GM21825 (cell line): ENCODE results near the gene DSCAM.
"Not testable (repeated sequence)": the region's sequence is repeated elsewhere in the genome, so short reads cannot be mapped to it uniquely, and the experiment has no call there.

ENCODE experiments used
- ATAC-seq: cut with Tn5 transposase; IDR thresholded peaks from one replicate; pipeline ENCODE4 v1.9.1; 2021; ENCODE audit warnings: mild to moderate bottlenecking, moderate library complexity; ENCODE audit not compliant: unreplicated experiment

Gene DSCAM, protein sequence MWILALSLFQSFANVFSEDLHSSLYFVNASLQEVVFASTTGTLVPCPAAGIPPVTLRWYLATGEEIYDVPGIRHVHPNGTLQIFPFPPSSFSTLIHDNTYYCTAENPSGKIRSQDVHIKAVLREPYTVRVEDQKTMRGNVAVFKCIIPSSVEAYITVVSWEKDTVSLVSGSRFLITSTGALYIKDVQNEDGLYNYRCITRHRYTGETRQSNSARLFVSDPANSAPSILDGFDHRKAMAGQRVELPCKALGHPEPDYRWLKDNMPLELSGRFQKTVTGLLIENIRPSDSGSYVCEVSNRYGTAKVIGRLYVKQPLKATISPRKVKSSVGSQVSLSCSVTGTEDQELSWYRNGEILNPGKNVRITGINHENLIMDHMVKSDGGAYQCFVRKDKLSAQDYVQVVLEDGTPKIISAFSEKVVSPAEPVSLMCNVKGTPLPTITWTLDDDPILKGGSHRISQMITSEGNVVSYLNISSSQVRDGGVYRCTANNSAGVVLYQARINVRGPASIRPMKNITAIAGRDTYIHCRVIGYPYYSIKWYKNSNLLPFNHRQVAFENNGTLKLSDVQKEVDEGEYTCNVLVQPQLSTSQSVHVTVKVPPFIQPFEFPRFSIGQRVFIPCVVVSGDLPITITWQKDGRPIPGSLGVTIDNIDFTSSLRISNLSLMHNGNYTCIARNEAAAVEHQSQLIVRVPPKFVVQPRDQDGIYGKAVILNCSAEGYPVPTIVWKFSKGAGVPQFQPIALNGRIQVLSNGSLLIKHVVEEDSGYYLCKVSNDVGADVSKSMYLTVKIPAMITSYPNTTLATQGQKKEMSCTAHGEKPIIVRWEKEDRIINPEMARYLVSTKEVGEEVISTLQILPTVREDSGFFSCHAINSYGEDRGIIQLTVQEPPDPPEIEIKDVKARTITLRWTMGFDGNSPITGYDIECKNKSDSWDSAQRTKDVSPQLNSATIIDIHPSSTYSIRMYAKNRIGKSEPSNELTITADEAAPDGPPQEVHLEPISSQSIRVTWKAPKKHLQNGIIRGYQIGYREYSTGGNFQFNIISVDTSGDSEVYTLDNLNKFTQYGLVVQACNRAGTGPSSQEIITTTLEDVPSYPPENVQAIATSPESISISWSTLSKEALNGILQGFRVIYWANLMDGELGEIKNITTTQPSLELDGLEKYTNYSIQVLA (N-terminal part only)

DNA sequence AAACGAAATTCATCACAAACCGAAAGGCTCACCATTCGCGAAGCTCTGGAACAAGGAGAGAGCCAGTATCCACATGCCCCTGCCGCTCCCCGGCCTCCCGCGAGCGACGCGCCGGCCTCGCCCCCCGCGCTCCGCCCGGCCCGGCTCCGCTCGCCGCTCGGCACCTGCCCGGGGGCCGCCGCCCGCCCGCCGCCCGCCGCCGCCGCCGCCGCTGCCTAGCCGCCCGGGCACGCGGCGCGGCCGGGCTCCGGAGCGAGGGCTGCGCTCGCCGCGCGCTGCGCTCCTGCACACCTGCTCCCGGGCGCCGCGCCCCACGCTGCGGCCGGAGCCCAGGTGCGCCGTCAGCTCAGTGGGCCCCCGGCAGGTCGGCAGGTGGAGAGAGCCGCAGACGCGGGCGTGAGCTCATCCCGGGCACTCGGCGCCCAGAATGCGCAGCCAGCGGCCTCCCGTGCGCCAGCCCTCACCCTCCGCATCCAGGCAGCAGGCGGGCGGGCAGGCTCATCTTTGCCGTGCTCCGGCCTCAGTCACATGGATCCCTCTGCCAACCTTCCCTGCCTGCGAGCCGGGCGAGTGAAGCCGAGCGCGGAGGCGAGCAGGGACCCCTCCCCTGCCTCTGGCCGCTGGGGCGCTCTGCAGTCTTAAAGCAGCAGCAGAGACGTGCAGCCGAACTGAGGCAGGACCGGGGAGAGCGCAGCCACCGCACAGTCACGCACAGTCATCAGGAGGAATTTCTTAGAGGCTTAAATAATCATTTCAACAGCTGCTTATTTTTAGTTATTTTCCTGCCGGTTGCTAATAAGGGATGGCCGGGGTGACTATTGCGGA lies at the start of gene DSCAM:
TSS of gene DSCAM (minus strand) at position 572 of the 825 bp plus-strand sequence. CDS start at position 75, 497 bp downstream.
- ATAC-seq: no peak

DNA sequence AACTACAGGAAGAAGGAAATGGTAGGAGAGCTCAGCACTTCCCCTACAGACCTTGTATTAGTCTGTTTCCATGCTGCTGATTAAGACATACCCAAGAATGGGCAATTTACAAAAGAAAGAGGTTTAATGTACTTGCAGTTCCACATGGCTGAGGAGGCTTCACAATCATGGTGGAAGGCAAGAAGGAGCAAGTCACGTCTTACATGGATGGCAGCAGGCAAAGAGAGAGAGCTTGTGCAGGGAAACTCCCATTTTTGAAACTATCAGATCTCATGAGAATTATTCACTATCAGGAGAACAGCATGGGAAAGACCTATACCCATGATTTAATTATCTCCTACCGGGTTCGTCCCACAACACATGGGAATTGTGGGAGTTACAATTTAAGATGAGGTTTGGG lies 48.7 kb upstream of the DSCAM start:
- ATAC-seq: not testable (repeated sequence)

DNA sequence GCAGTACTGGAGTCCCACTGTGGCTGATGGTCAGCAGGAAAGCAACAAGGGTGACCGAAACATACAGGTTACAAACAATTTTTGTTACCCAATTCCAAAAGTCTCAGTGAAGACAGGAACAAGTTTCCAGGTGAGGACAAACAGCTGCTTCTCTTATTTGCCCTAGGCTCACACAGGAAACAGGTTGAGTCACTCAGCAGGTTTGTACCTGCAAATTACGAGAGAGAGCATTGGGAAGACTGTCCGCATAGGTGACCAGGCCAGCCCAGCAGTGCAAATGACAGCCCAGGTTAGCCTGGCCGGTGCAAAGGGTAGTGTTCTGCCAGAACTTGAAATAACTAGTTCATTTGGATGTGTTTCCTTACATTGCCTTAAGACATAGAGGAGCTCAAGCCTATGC lies 40.0 kb upstream of the DSCAM start:
- ATAC-seq: no peak

DNA sequence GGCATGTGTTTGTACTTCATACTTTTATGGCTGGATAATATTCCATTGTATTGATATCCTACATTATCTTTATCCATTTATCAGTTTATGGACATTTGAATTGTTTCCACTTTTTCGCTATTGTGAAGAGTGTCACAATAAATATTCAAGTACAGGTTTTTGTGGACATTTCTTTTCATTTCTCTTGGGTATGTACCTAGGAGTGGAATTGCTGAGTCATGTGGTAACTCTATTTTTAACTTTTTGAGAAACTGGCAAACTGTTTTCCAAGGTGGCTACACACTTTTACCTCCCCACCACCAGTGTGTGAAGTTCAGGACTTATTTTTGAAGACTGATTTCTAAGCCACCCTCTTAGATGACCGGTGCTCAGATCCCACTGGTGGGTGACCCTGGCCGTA lies 39.0 kb upstream of the DSCAM start:
- ATAC-seq: no peak

DNA sequence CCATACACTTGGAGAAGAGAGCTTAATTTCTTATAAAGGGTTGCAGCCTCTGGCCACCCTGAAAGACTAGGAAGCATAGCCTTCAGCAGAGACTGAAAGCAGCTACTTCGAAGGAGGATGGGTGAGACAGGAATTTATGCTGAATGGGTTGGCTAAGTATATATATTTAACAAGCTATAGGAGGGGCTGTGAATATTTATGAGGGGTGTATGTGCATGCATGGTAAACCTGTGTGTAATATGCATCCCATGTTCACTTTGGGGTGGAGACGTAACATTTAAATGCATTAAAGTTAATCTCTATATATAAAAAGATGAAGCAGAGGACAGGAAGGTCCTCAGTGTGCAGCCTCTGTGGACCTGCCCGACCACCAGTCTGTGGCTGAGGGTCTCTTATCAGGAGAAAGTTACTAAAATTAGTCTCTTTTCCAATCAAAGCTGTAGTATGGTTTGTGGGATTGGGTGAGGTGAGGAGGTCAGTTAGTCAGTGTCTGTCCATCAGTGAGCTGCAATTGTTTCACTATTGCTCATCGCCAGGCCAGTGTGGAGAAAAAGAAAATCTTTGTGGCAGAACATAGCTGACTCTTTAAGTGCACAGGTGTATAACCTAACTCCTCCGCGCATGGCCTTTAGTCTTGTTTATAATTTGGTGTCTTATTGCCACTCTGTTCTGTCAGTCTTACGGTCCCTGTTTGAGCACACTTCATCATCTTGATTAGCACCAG lies 35.4 kb upstream of the DSCAM start:
- no peak for ATAC-seq

DNA sequence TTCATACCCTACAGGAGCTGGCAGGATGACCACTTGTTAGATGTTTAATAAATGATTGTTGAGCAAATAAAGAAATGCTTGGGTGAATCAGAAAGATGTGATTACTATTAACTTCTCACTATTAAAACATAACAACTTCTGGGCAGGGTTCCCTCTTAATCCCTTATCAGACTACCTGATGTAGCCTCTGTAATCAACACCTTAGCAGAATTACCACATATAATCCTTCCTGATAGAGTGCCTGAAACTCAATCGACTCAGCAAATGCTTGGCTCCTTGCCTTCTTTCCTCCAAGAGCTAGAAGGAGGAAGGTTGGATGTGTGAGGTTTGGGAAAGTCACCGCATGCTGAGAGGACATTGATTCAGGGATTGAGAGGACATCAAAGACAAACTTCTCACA lies 34.8 kb upstream of the DSCAM start:
- no peak for ATAC-seq

DNA sequence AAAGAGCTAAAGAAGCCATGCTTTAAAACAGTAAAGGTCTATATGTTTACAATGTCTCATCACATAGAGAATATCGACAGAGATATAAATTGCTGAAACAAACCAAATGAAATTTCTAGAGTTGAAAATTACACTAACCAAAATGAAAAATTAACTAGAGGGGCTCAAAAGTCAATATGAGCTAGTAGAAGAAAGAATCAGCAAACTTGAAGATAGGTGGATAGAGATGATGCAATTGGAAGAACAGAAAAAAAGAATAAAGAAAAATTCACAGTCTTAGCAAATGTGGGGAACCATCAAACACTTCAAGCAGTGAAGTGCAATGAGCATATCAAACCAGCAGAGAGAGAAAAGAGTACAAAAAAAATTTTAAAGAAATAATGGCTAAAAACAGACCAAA lies 24.1 kb upstream of the DSCAM start:
- no peak for ATAC-seq

DNA sequence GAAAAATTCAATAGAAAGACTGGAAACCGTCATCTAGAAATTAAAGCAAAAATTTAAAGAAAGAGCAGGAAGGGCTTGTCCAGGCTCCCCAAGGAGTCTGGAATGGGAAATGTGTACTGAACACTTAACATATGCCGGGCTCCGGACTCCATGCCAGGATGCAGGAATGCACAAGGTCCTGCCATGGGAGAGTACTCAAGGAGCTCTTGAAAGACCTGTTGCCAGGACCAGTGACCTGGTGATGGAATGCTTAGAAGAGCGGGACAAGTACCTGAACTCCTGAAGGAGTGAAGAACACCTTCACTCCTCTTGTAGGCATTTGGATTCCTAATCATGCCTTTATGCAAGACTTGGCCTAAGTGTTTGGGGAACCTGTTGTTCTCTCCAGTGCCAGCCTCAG lies 16.9 kb upstream of the DSCAM start:
- no peak for ATAC-seq

DNA sequence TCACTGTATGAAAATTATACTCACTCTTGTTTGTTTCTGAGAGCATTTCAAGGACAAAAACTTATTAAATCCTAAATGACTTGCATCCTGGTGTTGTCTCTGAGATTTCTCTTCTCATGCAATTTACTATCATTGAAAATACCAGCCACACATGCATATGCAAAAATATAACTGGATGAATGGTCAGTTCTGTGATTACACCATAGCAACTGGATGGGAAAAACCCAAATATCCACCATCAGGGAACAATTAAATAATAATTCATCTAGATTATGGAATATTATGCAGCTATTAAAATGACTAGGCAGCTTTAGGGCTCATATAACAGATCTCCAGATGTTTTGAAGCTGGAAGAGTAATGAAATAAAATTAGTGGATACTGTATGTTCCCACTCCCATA lies 11.6 kb upstream of the DSCAM start:
- ATAC-seq: no peak

DNA sequence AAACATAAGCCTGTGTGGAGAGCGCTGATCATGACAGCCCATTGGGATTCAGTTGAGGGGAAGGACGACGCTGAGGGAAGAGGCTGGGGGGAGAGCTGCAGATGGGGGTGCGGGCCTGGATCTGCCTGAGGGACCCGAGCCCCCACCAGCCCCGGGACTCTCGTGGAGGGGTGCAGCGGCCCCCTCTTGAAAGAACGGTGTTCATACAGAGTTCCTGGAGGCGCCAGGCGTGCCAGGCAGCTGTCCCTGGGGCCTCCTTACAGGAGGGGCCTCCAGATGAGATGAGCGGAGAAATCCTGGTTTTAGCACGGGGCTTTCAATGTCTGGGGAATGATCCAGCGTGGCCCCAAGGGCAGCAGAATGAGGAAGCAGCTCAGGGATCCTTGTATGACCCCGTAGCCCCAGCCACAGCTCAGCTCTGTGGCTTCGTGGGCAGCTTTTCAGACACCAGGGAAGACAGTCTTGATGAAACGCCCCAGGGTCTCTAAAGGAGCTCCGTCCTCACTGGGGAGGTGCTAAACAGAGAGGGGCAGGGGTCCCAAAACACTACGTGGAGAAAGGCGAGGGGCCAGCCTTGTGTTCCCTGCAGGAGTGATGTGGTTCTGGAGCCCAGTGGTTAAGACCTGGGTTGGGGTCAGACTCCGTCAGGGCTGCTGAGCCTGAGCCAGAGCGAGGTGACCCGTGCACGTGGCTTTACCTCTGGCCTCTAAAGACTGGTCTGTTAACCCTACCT lies 7.2 kb upstream of the DSCAM start:
- ATAC-seq: no peak

DNA sequence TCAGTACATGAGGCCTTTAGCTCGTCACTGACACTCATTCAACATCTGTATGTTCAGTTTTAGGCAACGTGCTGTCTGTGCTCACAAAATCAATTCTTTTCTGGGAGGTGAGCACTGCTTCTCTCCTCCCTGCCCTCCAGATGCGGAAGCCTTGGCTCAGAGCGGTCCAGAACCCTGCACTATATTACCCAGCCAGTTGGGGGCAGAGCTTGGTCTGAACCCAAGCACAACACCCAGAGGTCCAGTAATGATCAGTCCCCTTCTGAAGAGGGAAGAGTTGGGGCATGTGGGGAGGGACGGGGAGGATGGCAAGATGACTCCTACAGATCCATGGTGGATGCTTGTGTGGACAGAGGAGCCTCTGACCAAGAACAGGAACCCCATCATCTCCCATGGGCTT lies 5.6 kb upstream of the DSCAM start:
- ATAC-seq: no peak

DNA sequence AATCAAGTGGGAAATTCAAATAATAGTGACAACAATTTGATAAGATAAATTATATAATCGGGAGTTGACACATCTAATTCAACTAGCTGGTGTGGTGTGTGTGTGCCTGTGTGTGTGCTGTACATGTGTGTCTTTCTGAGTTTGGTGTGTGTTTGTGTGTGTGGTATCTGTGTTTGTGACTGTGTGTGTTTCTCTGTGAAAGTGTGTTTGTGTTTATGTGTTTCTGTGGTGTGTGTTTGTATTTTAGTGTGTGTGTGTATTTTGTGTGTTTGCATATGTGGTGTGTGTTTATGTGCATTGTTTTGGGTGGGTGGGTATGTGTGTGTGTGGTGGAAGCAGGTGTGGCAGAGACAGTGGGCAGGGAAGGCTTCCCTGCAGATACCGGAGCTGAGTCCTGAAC lies 4.8 kb upstream of the DSCAM start:
- no peak for ATAC-seq

DNA sequence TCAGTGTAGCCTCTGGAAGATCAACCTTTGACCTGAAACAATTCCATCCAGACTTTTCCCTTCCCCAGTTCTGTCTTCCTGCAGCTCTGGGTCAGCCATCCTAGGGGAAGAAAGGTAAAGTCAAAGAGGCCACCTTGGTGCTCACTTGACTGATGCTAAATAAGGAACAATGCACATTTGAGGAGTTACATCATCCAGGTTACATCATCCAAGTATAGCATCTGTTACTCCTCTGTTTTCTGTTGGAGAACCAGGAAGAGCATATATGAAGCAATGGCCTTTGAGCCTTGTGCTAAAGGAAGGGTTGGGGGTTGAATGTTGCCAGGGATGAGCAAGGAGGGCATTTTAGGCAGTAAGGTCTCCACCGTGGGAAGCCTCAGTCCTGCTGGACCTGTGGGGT lies 3.1 kb upstream of the DSCAM start:
- ATAC-seq: no peak

DNA sequence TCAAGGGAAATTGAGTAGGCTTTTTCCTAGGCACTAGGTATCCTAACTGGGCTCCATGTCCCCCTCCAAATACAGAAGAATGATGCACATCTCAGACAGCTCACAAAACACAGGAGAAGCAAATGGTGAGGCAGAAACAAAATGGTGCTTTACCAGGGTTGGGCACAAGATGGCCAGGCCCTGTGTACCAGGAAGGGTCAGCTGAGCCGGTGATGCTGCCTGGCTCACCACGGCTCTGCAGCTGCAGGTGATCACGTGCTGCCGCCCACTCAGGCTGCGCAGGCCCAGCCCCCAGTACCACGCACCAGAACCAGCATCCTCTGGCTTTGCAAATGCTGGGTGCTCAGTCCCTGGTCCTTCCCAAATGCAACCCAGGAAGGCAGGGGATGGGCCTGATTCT lies 993 bp upstream of the DSCAM start:
- ATAC-seq: no peak

DNA sequence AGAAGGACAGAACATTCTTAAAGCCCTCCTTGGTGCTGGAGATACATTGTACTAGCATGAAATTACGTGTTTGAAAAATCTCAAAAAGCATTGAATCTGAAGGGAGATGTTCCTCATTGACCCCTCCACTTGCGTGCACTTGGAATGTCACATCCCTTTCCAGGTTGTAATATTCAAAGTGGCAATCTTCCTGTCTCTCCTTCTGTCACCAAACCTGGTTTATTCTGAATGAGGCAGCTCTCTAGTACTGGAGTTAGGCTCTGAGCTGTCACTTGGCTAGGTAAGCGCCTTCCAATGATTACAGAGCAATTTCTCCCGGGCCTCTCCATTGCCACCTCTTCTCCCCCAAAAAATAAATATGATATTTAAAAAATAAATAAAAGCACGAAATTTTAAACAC lies 855 bp downstream of the DSCAM start:
- ATAC-seq: no peak

DNA sequence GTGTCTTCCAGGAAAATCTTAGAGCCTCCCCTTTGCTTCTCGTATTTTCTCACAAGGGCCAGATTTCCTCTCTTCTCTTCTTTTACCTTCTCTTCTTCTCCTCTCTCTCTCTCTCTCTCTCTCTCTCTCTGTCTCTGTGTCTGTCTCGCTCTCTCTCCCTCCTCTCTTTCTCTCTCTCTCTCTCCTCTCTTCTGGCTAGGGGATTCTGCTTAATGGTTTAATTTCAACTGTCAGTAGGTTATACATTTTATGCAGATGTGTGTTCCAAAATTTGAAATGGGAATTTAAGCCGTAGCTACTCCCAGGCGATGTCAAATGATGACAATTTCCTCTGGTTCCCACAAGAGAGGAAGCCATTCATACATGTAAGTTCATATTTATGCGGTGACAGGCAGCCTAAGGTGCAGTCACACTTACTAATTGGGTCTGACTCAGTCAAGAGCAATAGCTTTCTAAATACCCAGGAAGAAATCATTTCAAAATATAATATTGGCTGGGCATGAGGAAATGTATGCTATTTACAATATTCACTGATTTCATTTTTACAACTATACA lies 1.4 kb downstream of the DSCAM start:
- no peak for ATAC-seq

DNA sequence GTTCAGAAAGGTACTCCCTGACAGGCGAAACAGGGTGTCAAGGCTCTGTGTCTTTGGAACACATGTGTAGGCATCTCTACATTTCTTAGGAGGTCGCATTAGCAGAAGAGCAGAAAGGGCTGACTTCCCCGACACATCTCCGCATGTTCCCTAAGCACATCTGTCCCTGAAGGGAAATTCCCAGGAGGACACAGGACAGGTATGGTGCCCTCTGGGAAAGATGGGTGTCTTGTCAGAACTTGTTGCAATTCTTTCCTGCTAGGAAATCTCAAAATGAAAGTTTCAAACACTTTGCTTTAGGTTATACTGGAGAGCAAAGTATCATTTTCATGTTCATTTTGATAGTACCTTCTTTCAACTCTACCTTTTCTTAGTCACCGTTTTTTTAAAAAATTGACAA lies 2.0 kb downstream of the DSCAM start:
- no peak for ATAC-seq

DNA sequence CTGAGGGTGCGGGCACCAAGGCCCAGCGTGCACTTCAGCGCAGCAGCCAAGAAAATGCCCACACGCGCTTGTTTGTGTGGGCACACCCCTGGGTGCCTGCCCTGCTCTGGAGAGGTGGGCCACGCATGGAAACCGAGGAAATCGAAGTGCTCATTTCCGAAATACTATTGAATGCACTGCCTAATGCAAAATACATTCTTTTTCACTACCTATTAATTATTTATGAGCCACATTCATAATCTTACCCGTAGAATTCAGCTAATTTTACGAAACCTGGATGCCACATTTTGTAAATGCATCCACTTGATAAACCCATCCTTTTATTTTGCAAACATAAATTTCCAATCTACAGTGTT lies 4.8 kb downstream of the DSCAM start:
- ATAC-seq: no peak

DNA sequence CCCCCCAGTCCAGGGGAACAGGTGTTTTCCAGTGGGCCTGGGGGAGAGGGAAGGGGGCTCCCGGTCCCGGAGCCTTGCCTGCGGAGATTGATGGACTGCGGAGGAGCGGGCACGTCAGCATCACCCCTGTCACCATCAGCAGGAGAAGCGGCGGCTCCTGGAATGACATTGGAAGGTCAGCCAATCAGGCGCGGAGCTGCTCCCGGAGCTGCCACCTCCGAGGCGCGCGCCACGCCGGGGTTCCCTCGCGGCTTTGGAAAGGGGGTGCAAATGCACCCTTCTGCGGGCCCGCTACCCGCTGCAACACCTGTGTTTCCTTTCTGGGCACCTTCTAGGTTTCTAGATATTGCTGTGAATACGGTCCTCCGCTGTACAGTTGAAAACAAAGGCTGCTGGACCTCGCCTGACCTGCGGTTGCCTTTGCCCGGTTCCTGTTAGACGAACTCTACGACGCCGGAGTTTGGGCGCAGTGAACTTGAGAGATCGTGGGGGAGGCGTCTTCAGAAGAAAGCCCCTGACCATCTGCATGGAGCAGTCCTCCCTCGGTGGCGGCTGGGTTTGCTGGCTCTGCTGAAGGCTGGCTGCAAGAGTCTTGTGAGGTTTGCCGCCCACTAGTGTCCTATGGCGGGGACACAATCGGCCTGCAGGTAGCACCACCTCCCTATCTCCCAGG lies 5.3 kb downstream of the DSCAM start:
- ATAC-seq: no peak
